GM19023 (cell line): Measurements from ENCODE around the gene PDZD2.

Source experiments
- ATAC-seq: cut with Tn5 transposase; IDR thresholded peaks from one replicate; pipeline ENCODE4 v1.9.1; 2021; ENCODE audit warnings: mild to moderate bottlenecking, moderate library complexity; ENCODE audit not compliant: unreplicated experiment

Gene PDZD2

DNA sequence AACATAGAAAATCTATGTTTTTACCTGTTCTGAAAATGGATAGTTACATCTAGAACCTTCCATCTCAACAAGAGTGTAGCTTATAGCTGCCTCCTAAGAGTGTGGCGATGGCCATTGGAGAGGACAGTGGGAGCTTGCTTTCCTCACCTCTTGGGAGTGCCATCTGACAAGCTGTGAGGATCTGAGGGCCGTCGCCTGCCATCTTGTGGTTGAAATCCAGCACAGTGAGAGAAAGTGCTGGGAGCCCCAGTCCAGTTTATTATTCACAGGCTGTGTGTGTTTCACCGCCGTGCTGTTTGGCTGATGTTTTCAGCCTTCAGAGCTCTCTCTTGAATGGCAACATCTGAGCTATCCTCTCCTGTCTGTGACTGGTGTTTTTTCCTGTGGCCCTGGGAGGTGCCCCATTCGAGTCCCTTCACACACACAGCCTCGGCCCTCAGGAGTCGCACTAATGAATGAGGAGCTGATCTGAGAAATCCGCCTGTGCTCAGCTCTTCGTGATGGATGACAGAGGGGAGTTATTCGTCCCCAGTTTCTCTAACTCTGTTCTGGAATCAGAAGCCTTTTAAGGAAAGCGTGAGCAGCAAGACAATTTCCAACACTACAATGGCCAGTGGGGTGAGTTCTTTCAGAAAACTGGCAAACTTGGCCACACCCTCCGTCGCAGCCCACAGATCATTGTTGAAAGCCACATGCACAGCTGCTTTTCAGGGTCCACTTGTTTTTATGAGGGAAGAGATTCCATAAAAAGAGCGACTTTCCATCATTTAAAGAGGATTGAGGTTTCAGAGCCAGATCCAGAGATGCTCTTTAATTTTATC, 170.3 kb downstream of the PDZD2 start:
- ATAC-seq = no peak

DNA sequence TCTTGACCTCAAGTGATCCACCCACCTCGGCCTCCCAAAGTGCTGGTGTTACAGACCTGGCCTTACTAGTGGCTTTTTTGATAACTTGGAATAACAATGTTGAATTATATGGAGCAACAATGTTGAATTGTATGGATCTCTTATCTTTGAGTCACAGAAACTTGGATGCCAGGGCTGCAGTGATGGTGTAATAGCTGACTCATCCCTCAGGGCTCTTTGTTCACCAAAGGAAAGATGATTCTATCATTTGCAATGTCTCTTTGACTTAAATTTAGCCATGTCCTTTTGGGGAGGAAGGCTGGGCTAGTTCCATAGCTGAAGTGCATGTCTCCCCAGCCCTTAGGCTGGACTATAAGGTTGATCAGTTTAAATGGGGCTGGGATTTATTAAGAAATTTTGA, 172.3 kb downstream of the PDZD2 start:
- ATAC-seq = no peak

DNA sequence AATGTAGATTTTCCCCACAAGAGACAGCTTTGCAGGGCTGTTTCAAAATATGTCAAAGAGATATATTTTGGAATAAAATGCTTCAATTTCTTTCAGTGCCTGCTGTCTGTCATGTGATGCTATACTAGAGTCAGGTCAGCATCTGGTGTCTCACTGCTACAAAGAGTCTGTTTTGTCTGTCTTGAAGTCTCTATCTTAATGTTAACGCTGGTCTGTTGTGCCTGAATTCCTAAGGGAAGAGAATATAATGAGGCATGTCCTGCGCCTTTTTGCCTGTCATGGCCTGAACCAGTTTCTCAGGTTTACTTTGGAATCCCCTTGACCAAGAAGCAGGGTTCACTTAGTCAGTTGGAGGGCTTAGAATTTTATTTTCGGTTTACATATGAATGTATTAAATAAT, 176.4 kb downstream of the PDZD2 start:
- ATAC-seq = no peak

DNA sequence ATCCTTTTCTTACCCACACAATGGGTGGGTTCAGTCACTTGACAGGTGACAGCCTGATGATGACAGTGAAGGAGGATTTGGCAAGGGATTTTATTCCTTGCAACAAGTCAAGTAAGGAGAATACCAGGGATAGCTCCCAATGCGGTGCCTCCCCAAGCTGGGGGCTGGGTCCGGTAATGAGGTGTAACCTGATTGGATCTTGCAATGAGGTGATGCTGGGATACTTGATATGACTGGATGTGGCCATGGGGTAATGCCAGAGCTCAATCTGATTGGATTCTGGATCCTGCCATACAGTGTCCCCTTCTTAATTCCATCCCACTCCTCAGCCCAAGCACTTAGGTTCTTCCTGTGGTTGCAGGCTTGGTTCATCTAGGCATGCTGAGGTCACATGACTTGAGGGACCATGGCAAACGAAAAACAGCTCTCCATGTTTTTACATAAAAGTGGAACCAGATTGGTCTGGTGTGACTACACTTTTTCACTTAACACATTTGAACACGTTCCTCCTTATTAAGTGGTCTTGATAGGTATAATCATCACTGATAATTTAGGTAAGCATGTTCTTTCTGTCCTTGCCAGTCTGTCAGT, 181.1 kb downstream of the PDZD2 start:
- ATAC-seq = no peak

DNA sequence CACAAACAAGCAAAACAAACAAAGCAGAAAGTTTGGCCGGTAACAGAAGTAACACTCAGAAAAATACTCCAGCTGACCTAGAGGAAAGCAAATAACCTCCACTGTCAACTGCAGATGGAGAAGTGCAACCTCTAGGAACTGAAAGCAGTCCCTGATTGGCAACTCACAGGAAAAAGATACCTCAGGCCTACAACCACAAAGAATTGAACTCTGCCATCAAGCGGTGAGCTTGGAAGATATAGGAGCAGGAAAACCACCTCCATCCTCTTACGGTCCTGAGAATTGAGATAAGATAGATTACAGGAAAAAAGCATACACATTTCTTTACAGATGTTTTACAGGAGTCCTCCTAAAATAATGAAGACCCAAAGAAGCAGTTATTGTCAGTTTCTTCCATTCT, 184.5 kb downstream of the PDZD2 start:
- no peak for ATAC-seq

DNA sequence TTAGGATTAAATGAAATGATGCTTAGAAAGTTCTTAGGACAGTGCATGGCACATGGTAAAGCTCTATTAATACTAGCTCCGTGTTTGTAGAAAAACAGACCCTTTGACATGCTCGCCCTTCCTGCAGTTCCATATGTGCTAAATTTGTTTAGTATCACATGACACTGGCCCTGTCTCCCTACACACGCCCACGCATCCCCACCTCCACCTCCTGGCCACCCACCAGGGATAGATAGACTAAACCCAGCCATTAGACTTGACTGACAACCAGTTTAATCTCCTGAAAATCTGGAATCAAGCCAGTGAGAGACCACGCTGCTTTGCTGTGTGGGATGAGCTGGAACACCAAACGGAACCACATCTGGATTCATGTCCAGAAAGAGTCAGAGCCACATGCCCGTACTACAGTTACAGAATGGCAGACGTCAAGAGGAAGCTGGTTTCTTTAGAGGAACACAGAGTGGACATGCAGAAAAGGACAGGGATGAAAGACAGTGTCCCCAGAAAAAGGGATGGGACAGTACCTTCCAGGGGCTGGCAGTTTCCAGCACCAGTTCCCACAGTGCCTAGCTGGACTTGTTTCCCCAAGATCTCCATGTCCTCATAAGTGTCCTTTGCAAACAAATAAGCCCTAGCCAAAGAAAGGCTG, 186.1 kb downstream of the PDZD2 start:
- ATAC-seq = no peak

DNA sequence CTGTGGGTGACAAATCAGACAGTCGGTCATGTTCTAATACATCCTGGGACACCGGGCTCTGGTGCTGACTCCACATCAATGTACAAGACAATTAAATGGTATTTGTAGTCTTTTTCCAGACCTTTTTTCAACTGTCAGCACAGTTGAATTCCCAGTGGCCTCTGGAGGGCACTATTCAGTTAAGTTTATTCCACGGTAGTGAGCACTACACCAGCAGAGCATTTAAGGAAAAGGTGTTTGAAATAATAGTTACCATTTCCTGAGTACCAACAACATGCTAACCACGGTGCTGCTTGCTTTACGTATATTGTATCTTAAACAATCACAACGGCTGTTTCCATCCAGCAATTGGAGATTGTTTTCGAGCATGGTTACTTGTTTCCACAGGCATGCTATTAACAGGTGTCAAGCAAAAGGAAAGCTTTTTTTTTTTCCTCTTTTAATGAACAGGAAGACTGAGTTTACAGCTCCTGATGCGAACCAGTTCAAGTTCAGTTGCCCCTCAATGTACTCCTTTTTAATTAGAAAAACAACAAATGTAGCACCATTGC, 186.7 kb downstream of the PDZD2 start:
- no peak for ATAC-seq

DNA sequence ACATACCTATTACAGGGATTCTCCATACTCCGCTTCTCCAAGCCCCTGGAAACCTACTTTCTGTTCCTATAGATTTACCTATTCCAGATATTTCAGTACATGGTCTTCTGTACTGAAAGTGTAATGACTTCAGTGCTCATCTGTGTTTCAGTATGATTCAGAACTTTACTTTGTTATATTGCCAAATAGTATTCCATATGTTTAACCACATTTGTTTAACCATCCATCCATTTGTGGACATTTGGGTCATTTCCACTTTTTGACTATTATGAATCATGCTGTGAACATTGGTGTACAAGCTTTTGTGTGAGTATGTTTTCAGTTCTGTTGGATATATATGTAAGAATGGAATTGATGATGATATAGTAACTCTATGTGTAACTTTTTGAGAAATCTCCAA, 188.9 kb downstream of the PDZD2 start:
- no peak for ATAC-seq

DNA sequence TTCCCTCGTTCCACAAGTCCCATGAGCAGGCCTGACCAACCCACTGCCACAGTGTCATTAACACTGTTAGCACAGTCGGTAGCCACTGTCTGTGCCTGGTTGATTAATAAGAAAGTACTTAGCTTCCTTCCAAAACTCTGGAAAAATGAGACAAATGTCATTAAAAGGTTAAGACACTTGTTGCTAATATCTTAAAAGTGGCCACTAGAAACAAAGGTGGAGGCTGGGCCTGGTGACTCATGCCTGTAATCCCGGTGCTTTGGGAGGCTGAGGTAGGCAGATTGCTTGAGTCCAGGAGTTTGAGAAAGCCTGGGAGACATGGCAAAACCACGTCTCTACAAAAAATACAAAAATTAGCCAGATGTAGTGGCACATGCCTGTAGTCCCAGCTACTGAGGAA, 194.0 kb downstream of the PDZD2 start:
- ATAC-seq = no peak

DNA sequence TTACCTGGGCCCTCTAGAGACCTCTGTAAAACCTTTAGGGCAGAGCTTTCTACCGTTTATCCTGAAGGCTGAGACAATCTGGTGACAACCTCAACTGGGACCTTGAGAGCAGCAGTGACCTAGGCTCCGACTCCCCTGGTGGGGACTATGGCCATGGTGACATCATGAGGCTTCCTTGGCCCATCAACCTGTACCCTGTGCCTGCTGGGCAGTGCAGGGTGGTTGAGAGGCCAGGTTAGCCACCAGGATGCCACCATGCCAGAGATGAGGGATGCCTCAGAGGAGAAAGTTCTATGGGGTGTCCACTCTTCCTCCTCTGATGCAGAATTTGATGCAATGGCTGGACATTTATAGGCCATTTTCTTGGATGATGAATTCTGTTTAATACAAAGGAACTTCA, 194.8 kb downstream of the PDZD2 start:
- no peak for ATAC-seq

DNA sequence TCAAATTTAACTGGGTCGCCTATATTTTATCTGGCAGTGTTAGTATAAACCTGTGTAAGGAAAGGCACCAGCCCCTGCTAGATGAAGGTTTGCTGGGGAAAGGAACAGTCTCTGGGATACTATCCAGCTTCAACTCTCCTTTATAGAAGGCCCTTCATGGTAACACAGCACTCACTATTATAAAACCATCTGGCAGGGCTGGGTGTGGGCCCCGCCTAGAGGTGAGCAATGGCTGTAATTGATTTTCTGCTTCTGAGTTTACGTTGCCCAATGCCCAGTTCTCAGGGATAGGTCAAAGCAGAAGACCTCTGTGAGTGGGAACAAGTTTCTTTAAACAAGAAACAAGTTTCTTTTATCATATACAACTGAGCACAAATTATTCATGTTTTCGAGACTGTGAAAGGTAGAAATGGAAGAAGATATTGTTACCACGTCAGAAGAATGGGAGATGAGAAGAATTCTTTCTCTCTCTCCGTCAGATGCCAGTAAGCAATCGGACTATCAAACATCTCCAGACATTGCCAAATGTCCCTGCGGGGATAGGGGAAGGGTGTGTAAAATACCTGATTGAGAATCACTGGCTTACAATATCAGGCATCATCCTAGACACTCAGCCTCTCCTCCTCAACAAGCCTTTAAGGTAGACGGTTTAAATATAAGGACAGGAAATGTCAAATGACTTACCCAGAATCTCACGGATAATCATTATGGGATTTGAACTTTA, 205.9 kb downstream of the PDZD2 start:
- ATAC-seq = no peak

DNA sequence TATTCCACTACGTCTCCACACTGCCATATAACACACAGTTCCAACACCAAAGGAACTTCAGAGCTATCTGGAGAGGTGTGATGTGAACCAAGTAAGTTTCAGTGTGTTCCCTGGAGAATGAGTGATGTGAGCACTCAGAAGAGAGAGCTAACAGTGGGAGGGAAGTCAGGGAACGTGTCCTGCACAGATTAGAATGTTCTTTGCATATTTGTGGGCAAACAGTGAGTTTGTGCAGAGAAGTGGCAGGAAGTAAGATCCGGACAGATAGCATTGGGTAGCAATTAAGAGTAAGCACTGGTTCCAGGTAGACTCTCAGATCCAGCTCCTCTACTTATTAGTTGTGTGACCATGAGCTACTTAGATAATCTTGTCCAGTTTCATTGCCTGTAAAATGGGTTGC, 206.4 kb downstream of the PDZD2 start:
- ATAC-seq = no peak

DNA sequence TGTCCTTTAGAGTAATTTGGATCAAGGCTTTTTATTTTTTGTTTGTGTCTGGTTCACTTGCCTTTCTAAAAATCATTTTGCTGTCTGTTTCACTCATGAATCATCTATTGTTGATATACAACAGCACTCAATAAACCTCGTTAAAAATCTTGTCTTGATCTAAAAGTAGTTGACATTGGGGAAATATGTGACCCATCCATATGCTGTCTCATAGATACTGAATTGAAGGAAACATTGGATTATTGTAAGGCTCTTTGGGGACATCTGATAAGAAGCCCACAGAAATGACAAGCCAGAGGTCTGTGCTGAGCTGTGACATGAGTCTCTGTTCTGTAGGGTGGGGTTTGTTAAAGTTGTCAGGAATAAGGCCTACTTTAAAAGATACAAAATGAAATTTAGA, 208.0 kb downstream of the PDZD2 start:
- no peak for ATAC-seq

DNA sequence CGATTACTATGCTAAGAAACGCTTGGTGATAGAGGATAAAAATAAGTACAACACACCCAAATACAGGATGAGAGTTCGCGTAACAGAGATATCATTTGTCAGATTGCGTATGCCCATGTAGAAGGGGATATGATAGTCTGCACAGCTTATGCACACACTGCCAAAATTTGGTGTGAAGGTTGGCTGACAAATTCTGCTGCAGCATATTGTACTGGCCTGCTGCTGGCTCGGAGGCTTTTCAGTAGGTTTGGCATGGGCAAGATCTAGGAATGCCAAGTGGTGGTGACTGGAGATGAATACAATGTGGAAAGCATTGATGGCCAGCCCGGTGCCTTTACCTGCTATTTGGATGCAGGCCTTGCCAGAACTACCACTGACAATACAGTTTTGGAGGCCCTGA, 208.4 kb downstream of the PDZD2 start:
- ATAC-seq = no peak

DNA sequence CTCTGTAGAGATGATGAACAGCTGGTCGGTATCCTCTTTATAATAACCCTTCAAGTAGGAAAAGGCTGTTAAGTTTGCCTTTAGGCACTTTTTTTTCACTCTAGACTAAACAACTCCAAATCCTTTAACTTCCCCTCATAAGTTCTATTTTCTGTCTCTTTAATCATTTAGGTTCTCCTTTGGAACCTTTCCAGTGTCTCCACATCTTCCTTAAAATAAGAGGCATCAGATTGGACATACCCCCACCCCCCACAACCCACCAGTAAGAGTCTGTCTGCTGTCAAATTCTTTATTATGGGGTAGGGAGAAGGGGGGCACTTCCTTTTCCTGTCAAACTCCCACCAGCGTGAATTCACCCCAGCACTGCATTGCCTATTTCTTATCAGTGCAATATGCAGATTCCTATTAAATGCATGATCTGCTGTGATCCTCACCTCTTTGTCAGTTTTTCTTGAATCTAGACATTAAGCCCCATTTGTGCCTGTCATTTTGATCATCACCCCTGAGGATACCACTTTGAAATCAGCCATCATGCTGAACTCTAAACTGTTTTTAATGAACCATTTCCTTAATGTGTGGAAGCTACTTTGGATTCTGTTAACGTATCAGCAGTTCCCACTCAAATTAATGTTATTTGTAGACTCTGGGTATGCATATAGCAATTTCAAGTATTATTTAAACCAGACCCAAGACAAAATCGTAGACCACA, 212.2 kb downstream of the PDZD2 start:
- ATAC-seq = no peak

DNA sequence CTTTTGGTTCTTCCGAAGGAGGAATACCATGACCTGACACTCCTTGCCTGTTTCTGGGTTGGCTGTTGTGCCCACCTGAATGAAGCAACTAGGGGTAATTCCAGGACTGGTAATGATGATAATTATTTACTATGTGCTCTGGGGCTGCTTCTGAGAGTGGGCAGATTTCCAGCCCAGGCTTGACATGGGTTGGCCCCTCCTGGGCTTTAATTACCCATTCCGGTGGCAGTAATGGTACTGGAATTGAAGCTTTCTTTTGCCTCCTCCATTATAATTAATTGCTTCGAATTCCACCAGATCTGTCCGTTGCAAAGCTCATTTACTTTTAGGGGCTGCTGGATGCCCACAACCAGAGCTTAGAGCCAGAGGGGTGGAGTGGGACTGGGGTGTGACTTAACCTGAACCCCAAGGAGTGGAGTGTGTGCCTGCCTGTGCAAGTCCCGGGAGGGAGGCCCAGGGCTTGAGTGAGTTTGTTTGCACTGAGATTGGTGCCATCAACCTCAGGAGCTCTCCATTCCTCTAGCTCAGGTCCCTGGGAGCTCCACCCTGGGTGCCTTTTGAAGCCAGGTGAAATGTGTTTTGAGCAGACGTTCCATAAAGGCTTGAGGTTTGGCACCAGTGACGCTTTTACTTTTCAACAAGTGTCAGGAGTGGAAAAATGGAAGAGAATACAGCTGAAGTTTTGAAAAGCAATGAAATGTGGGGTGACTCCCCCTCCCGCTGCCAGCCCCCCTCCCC, 214.6 kb downstream of the PDZD2 start:
- no peak for ATAC-seq

DNA sequence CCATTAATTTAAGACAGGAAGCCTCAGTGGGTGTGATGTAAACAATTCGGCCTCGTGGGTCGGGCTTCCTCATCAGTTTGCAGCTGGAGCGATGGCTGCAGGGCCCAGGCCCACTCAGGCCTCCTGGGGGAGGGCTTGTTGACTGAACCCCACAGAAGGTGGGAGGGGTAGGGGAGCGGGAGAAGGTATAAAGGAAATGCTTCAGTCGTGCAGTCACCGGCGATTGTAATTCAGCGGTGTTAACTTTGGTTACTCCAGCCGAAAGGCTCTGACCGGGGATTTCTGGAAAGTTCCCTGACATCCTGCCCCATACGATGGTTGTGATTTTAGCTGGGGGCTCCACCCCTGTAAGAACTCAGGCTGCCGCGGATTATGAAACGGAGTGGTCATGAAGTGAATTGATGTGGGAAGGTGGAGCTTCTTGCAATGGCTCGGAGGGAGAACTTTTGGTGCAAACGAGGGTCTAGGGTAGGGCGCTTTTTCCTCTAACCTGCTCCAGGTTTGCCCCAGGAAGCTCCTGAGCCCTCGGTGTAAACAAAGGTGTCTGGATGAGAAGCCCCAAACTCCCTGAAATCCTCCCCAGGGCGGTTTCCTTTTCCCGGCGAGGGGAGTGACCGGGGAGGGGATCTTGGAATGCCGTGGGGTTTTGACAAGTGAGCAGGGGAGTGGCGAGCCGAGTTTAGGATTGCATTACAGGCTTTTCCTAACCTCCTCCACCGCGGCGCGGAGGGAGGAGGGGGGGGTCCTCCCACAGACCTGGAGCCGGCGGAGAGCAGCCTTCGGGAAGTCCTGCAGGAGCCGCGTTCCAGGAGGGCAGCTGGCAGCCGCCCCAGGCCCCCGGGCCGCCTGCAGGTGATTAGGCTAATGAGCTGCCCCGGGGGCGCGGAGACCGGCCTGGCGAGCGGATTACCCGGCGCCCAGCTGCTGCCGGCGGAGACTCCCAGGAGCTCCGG, 215.5 kb downstream of the PDZD2 start:
- no peak for ATAC-seq

DNA sequence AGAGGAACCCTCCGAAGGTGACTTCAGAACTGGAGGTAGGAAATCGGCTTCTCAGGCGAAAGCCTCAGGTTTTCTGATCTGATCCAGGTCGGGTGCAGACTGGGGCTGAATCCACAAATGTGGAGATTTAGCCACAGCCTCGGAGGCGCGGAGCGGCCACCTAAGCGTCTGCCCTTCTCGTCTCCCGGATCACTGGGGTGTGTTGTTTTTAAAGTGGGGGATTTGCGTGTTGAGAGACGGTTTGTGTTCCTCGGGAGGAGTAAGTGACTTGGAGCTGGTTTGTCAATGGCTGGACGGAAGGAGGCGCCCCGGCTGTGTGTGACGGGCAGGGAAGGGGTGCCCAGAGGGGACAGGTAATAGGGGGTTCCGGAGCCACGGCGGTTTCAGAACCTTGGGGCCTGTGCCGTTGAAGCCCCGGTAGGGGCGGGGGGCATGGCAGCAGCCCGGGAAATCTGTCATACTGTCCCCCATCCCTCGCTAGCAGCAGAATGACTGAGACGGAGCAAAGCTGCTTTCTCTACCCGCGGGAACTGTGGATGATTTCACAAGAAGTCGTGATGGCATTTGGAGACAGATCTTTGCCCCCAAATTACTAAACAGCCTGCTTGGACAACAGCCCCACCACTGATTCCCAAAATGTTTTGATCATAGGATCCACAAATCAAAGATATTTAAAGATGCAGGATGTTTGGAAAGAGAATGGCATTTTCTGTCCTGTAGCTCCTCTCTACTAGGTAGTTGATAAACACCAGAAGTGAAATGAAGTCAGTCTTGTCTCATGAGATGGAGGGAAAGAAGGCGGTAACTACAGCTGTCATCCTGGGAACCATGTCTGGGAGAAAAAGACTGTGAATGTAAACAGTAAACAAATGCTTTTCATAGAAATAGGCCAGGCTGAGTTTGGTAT, 216.5 kb downstream of the PDZD2 start:
- no peak for ATAC-seq
